GM21619 (cell line): ENCODE data around the gene NABP2.
"Not testable (repeated sequence)": the region's sequence is repeated elsewhere in the genome, so short reads cannot be mapped to it uniquely, and the experiment has no call there.

ENCODE experiments used
- ATAC-seq: cut with Tn5 transposase; IDR thresholded peaks from one replicate; pipeline ENCODE4 v1.9.1; 2021; ENCODE audit not compliant: unreplicated experiment

Gene NABP2

GRCh38 chr12:56243731-56244181, 19.6 kb downstream of the NABP2 start:
- no peak for ATAC-seq

- ATAC-seq: no peak
Observed at GRCh38 chr12:56244494-56244893, 20.4 kb downstream of the NABP2 start.

GRCh38 chr12:56247923-56248322, 23.8 kb downstream of the NABP2 start:
- no peak for ATAC-seq

- no peak for ATAC-seq
Observed at GRCh38 chr12:56248711-56249110, 24.6 kb downstream of the NABP2 start.

GRCh38 chr12:56252649-56253048, 28.5 kb downstream of the NABP2 start:
- no peak for ATAC-seq

GRCh38 chr12:56253091-56253490, 28.9 kb downstream of the NABP2 start:
- ATAC-seq: no peak

GRCh38 chr12:56255671-56256070, 31.5 kb downstream of the NABP2 start:
- ATAC-seq: no peak

GRCh38 chr12:56256326-56256960, 32.3 kb downstream of the NABP2 start:
- no peak for ATAC-seq

- ATAC-seq: no peak
Observed at GRCh38 chr12:56257071-56257470, 32.9 kb downstream of the NABP2 start.

- peak; percentile 10 for ATAC-seq
Observed at GRCh38 chr12:56257491-56258067, 33.4 kb downstream of the NABP2 start.

GRCh38 chr12:56258068-56258819, 34.1 kb downstream of the NABP2 start, which contains the start of gene ANKRD52:
Gene ANKRD52 (minus strand): TSS chr12:56258384. CDS start chr12:56258269, 115 bp downstream.
- peak; percentile 87 for ATAC-seq

- ATAC-seq: no peak
Observed at GRCh38 chr12:56258820-56259183, 34.7 kb downstream of the NABP2 start.

GRCh38 chr12:56260380-56260779, 36.2 kb downstream of the NABP2 start:
- ATAC-seq: no peak

GRCh38 chr12:56260921-56261320, 36.8 kb downstream of the NABP2 start:
- ATAC-seq: no peak

GRCh38 chr12:56261503-56262232, 37.5 kb downstream of the NABP2 start:
- no peak for ATAC-seq

GRCh38 chr12:56262955-56263354, 38.8 kb downstream of the NABP2 start:
- ATAC-seq: not testable (repeated sequence)

- ATAC-seq: not testable (repeated sequence)
Observed at GRCh38 chr12:56266068-56266692, 42.0 kb downstream of the NABP2 start.

- ATAC-seq: peak; percentile 84
Observed at GRCh38 chr12:56266693-56267442, 42.7 kb downstream of the NABP2 start, which contains the start of gene COQ10A. Gene COQ10A (plus strand): TSS chr12:56266942. CDS start chr12:56267119, 177 bp downstream.

- ATAC-seq: peak; percentile 6
Observed at GRCh38 chr12:56267443-56268071, 43.4 kb downstream of the NABP2 start.

- ATAC-seq: no peak
Observed at GRCh38 chr12:56271031-56271430, 46.9 kb downstream of the NABP2 start.
